ENCODE data around the gene OCEL1. TPM values are rescaled to one million over a fixed set of nuclear protein-coding genes. Genes with fewer than 3 reads are reported as not detected.

OCEL1 gene
- total RNA-seq, 2 donors from 2014 or later: 27.4 to 27.8 TPM

DNA sequence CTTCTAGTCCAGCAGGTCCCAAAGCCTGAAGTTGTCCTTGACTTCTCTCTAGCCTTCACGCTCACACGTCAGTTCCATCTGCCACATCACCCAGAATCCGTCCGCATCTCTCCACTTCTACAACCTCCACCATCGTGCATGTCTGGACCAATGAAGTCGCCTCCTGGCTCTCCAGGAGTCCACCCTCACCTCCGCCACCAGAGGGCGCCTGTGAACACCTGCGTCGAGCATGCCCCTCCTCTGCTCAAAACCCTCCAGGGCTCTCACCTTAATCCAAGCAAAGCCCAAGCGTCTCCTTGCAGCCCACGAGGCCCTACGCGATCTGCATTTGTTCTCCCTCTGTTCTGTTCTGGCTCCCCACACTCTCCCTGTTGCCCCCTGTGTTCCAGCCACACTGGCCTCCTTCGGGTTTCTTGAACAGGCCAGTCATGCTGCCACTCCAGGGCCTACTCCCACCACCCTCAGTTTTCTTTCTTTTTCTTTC, 34.9 kb downstream of the OCEL1 start:
- ATAC-seq (peak; percentile 91), DNase-seq (peak; percentile 88 to 89 (median 89))
- H3K27me3 ChIP-seq: no peaks in the 10 kb centered on the region
- 12 to 14% methylated on average over 15 of the region's 15 CpGs for WGBS, 2 donors
- intact Hi-C loops (cut with DNase I): no loop called here
- TF ChIP-seq, protein P1, sequence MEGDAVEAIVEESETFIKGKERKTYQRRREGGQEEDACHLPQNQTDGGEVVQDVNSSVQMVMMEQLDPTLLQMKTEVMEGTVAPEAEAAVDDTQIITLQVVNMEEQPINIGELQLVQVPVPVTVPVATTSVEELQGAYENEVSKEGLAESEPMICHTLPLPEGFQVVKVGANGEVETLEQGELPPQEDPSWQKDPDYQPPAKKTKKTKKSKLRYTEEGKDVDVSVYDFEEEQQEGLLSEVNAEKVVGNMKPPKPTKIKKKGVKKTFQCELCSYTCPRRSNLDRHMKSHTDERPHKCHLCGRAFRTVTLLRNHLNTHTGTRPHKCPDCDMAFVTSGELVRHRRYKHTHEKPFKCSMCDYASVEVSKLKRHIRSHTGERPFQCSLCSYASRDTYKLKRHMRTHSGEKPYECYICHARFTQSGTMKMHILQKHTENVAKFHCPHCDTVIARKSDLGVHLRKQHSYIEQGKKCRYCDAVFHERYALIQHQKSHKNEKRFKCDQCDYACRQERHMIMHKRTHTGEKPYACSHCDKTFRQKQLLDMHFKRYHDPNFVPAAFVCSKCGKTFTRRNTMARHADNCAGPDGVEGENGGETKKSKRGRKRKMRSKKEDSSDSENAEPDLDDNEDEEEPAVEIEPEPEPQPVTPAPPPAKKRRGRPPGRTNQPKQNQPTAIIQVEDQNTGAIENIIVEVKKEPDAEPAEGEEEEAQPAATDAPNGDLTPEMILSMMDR (IDR thresholded peaks at IDR 0.05): peak; percentile 77 to 97 (median 93)
- TF ChIP-seq POLR2A (IDR thresholded peaks at IDR 0.05): peak in 1 of 3 donors; percentile 20
- peak overlapping the region; percentile 57 to 87 (median 74) for H3K27ac ChIP-seq
- no peaks in the 10 kb centered on the region for H3K9me3 ChIP-seq
- no peaks in the 10 kb centered on the region for H3K36me3 ChIP-seq (replicated peaks in 1 of 2; ENCODE audit: insufficient read depth in 1 of 2, low read depth in 2 of 2)
- no peak overlapping the region for H3K4me3 ChIP-seq
- H3K4me1 ChIP-seq: peaks cover 45% of the 10 kb centered on the region

DNA sequence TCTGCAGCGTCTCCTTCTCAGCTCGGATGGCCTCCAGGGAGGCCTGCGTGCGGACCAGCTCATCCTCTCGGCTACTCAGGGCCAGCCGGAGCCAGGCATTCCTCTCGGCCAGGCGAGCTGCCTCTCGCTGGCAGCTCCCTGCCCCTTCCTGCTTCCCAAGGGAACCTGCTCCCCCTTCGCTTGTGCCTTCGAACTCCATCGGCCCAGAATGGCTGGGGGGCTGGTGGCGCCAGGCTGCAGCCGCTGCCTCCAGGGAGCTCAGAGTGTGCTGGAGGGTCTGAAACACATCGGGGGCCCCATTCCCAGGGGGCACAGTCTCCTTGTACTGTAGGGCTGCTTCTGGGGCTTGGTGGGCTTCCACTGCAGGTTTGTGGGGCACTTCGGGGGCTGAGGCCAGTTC, 36.5 kb downstream of the OCEL1 start:
- 75% methylated on average over 12 to 16 of the region's 16 CpGs for WGBS, 2 donors
- ATAC-seq (no peak), DNase-seq (no peak)
- H3K4me1 ChIP-seq: peaks cover 39% of the 10 kb centered on the region
- H3K9me3 ChIP-seq: no peaks in the 10 kb centered on the region
- H3K36me3 ChIP-seq (replicated peaks in 1 of 2; ENCODE audit: insufficient read depth in 1 of 2, low read depth in 2 of 2): no peaks in the 10 kb centered on the region
- TF ChIP-seq, protein P1 (IDR thresholded peaks at IDR 0.05): no peak
- no peak for TF ChIP-seq POLR2A (IDR thresholded peaks at IDR 0.05)
- H3K27ac ChIP-seq: no peak overlapping the region
- H3K4me3 ChIP-seq: no peak overlapping the region
- intact Hi-C loops (cut with DNase I): no loop called here
- no peaks in the 10 kb centered on the region for H3K27me3 ChIP-seq

DNA sequence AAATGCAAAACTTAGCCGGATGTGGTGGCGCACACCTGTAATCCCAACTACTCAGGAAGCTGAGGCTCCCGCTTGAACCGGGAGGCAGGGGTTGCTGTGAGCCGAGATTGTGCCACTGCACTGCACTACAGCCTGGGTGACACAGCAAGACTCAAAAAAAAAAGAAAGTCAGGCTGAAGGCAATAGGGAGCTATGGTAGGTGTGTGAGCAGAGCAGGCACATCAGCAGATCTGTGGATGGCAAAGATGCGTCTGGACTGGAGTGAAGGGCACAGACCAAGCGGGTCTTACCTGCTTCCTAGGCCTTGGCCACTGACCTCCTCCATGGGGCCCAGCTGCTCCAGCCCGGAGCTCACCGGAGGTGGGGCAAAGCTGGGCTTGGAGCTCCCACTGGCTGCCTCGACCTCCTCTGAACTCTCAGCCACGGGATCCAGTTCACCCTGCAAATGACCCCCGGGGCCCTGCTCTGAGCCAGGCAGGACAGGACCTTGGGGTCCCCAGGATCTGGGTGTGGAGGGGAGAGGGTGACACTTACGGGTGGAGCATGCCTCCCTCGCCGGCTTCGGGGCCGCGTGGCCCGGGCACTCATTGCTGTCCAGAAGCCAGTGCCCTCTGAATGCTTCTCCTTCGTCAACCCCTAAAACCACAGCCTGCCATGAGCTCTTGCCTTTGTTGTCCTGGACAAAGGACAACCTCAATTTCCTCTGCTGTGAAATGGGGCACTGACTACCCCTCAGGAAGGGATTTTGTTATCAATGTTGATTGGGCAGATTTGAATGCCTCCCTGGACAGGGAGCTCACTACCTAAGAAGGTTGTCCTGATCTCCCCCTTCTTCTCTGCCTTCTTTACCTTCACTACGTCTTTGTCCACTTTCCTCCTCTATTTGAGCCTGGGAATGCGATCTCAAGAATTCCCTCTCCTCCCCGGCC, 38.0 kb downstream of the OCEL1 start:
- Histone ChIP-seq H3K27ac (peak overlapping the region in 1 of 4 donors; percentile 18), H3K4me1 (peaks cover 37% of the 10 kb centered on the region)

DNA sequence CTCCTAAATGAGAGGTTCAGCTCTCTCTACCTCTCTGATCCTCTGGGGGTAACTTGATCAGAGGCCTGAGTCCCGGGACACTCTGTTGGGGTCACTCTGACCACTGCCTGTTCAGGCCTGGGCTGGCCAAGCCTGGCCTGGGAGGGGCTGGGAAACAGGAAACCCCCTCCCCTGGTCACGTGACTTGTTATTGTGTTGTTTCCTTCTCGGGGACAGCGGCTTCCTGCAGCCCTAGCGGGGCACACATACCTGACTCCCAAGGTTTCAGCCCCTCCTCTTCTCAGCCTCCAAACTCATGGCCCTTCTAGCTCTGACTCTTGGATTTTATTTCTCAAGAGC, 38.6 kb downstream of the OCEL1 start, which contains the start of gene USHBP1:
TSS of gene USHBP1 (minus strand) at position 105 of the 339 bp plus-strand sequence. CDS start 446 bp downstream, outside the sequence.
- ATAC-seq (no peak), DNase-seq (no peak)
- H3K4me3 ChIP-seq: no peak within 1 kb of the TSS
- H3K36me3 ChIP-seq (replicated peaks in 1 of 2; ENCODE audit: insufficient read depth in 1 of 2, low read depth in 2 of 2): no peaks in the 10 kb centered on the region
- H3K9me3 ChIP-seq: no peaks in the 10 kb centered on the region
- peak within 1 kb of the TSS in 1 of 4 donors; percentile 18 for H3K27ac ChIP-seq
- 63 to 70% methylated on average over 5 of the region's 5 CpGs for WGBS, 2 donors
- intact Hi-C loops (cut with DNase I): no loop called here
- no peaks in the 10 kb centered on the region for H3K27me3 ChIP-seq
- H3K4me1 ChIP-seq: peaks cover 31% of the 10 kb centered on the region
- TF ChIP-seq, protein P1 (IDR thresholded peaks at IDR 0.05): no peak
- peak in 1 of 3 donors; percentile 14 for TF ChIP-seq POLR2A (IDR thresholded peaks at IDR 0.05)

More for the DNA sequence above, 38.0 kb downstream of the OCEL1 start:
- TF ChIP-seq, protein P1 (IDR thresholded peaks at IDR 0.05): no peak
- TF ChIP-seq POLR2A (IDR thresholded peaks at IDR 0.05): no peak
- no peak for DNase-seq
- no peak overlapping the region for H3K4me3 ChIP-seq
- H3K36me3 ChIP-seq (replicated peaks in 1 of 2; ENCODE audit: insufficient read depth in 1 of 2, low read depth in 2 of 2): no peaks in the 10 kb centered on the region
- WGBS, 2 donors: 79 to 88% methylated on average over 10 to 21 of the region's 23 CpGs
- no peaks in the 10 kb centered on the region for H3K27me3 ChIP-seq
- no peak for ATAC-seq
- intact Hi-C loops (cut with DNase I): no loop called here
- H3K9me3 ChIP-seq: no peaks in the 10 kb centered on the region
